Fibroblast of lung (primary cell): ENCODE data around the gene OSM. TPM values are rescaled to one million over a fixed set of nuclear protein-coding genes. Genes with fewer than 3 reads are reported as not detected.

Experiments
- DNase-seq, 2 donors: peaks; one replicate each; pipeline versions ENCODE4 v3.0.0 to v3.0.0-alpha.2; 2010; ENCODE audit warnings: low read depth in 2 of 2
- H2AFZ ChIP-seq: 2 replicates; pipeline ENCODE4 v1.5.1; 2012; ENCODE audit warnings: low read length, control low read depth, inconsistent platforms
- H3K27ac ChIP-seq: 2 replicates; pipeline ENCODE4 v1.5.1; 2011; ENCODE audit warnings: low read length, control low read depth; ENCODE audit not compliant: insufficient read depth
- H3K27me3 ChIP-seq: 2 replicates; pipeline ENCODE4 v1.5.1; 2011; ENCODE audit warnings: mild to moderate bottlenecking, low read length; ENCODE audit not compliant: control insufficient read depth, insufficient read depth
- H3K36me3 ChIP-seq: 2 replicates; pipeline ENCODE4 v1.5.1; 2011; ENCODE audit warnings: low read length; ENCODE audit not compliant: control insufficient read depth, insufficient read depth
- H3K4me1 ChIP-seq: 2 replicates; pipeline ENCODE4 v1.5.1; 2011; ENCODE audit warnings: low read length; ENCODE audit not compliant: control insufficient read depth, insufficient read depth; ENCODE audit errors: extremely low read depth
- H3K4me2 ChIP-seq: 2 replicates; pipeline ENCODE4 v1.5.1; 2011; ENCODE audit warnings: low read length, control low read depth; ENCODE audit not compliant: insufficient read depth; ENCODE audit errors: extremely low read depth
- H3K4me3 ChIP-seq, 4 experiments: fragments of 200-600 bp in 1 of 4; sonication (generic) in 1 of 4; replicated peaks in 1 of 4; 2 replicates each; pipeline ENCODE4 v1.5.1; 2011 to 2016; ENCODE audit warnings: low read length in 4 of 4, low read depth in 3 of 4, mild to moderate bottlenecking in 3 of 4, control low read depth in 2 of 4, inconsistent platforms in 1 of 4, mixed read lengths in 1 of 4; ENCODE audit not compliant: insufficient read depth in 1 of 4; ENCODE audit errors: control extremely low read depth in 1 of 4
- H3K79me2 ChIP-seq: 2 replicates; pipeline ENCODE4 v1.5.1; 2012; ENCODE audit warnings: mild to moderate bottlenecking, low read length, inconsistent platforms; ENCODE audit not compliant: control insufficient read depth, insufficient read depth
- H3K9ac ChIP-seq: 2 replicates; pipeline ENCODE4 v1.5.1; 2011; ENCODE audit warnings: mild to moderate bottlenecking, low read length, control low read depth; ENCODE audit not compliant: insufficient read depth
- H3K9me3 ChIP-seq: 2 replicates; pipeline ENCODE4 v1.5.1; 2012; ENCODE audit warnings: low read depth, low read length; ENCODE audit not compliant: control insufficient read depth, insufficient read depth
- H4K20me1 ChIP-seq: 2 replicates; pipeline ENCODE4 v1.5.1; 2011; ENCODE audit warnings: low read length; ENCODE audit not compliant: control insufficient read depth, insufficient read depth; ENCODE audit errors: extremely low read depth
- EZH2 ChIP-seq: IDR thresholded peaks from 2 replicates; pipeline ENCODE4 v1.5.1; 2012; ENCODE audit warnings: low read length, control low read depth, mild to moderate bottlenecking; ENCODE audit errors: missing control alignments
- polyA plus RNA-seq, 2 donors: library from polyadenylated mRNA; depleted of rRNA in 1 of 2; stranded (reverse) in 1 of 2; unstranded in 1 of 2; fragments of >200 nt; gene quantifications; 2 replicates each; pipeline ENCODE4 v1.2.1, GENCODE V29; 2011 to 2012; ENCODE audit warnings: missing spikeins in 1 of 2
- total RNA-seq: library from RNA; depleted of rRNA; stranded (reverse); fragments of >200 nt; gene quantifications from 2 replicates; pipeline ENCODE4 v1.2.1, GENCODE V29; 2014
- TF ChIP-seq, protein P1 (sequence below), 2 donors: IDR thresholded peaks in 1 of 2; conservative IDR thresholded peaks in 1 of 2; 1 replicate in 1 of 2; 2 replicates in 1 of 2; pipeline ENCODE4 v1.5.1; 2011 to 2012; ENCODE audit warnings: low read length in 2 of 2, control low read depth in 1 of 2, inconsistent platforms in 1 of 2, low read depth in 1 of 2, mild to moderate bottlenecking in 1 of 2

Gene OSM
- total and polyA plus RNA-seq, 2 donors (not counting 1 experiment from before 2014, with no cell fraction given) = not detected

DNA sequence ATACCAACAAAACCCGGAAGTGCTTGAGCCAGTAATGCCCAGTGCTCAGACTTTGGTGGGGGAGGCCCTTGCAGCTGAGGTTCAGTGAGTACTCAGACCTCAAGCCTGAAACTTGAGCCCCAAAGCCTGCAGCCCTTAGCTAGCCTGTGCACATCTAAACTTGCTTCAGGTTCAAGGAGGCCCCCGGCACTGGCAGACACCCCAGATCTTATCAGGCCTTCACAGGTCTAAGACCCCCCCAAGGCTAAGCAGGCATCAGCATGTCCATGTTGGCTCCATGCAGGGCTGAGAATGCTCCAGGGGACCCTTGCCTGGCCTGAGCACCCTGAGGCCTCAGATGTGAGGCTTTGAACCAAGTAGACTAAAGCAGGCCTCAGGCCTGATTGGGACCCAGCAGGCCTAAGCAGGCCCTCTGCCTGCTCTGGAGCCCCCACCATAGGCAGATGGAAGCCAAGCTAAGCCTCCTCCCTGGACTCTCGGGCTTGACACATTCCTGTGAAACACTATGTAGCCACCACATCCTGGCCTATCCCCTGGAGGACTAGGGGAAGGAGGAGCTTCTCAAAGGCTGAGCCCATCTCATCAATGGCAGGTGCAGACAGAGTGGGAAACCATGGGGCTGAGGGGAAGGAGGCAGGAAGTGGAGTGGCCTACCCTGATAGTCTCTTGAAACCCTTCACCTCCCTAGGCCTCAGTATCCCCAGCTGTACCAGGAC lies 23.8 kb upstream of the OSM start:
- Histone ChIP-seq H3K9me3 (no peaks in the 10 kb centered on the region), H3K4me3 (no peak overlapping the region), H3K4me1 (peaks cover 15% of the 10 kb centered on the region), H4K20me1 (no peaks in the 10 kb centered on the region), H3K27ac (peak overlapping the region; percentile 17), H3K9ac (no peak overlapping the region), H3K79me2 (no peaks in the 10 kb centered on the region), H3K4me2 (peak overlapping the region; percentile 44), H3K27me3 (no peaks in the 10 kb centered on the region), H3K36me3 (peaks cover 10% of the 10 kb centered on the region), H2AFZ (no peak overlapping the region)
- TF ChIP-seq, protein P1, sequence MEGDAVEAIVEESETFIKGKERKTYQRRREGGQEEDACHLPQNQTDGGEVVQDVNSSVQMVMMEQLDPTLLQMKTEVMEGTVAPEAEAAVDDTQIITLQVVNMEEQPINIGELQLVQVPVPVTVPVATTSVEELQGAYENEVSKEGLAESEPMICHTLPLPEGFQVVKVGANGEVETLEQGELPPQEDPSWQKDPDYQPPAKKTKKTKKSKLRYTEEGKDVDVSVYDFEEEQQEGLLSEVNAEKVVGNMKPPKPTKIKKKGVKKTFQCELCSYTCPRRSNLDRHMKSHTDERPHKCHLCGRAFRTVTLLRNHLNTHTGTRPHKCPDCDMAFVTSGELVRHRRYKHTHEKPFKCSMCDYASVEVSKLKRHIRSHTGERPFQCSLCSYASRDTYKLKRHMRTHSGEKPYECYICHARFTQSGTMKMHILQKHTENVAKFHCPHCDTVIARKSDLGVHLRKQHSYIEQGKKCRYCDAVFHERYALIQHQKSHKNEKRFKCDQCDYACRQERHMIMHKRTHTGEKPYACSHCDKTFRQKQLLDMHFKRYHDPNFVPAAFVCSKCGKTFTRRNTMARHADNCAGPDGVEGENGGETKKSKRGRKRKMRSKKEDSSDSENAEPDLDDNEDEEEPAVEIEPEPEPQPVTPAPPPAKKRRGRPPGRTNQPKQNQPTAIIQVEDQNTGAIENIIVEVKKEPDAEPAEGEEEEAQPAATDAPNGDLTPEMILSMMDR (conservative IDR thresholded peaks at IDR 0.05 in 1 of 2, IDR thresholded peaks at IDR 0.05 in 1 of 2; ENCODE audit: low read depth in 1 of 2, low read length in 2 of 2) = no peak
- TF ChIP-seq EZH2 = no peak
- peak; percentile 52 to 56 for DNase-seq

DNA sequence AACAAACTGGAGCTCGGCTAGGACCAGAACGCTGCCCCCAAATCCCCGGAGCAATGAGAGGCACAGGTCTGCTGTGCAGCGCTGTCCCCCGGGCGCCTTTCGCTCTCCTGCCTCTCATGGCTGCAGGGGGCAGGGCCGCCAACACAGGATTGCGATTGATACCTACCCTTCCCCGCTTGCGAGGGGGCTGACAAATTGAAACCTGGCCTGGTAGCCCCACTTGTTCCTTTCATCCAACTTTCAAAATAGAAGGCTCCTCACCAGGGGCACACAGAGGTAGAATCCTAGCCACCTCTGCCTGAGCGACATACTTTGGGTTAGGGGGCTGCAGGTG lies 23.3 kb upstream of the OSM start:
- Histone ChIP-seq H3K4me1 (peaks cover 15% of the 10 kb centered on the region), H3K79me2 (no peaks in the 10 kb centered on the region), H3K27ac (peak overlapping the region; percentile 17), H2AFZ (no peak overlapping the region), H4K20me1 (no peaks in the 10 kb centered on the region), H3K4me3 (peak overlapping the region; percentile 24 to 49 (median 34)), H3K9ac (no peak overlapping the region), H3K27me3 (no peaks in the 10 kb centered on the region), H3K4me2 (peak overlapping the region; percentile 44), H3K9me3 (no peaks in the 10 kb centered on the region), H3K36me3 (peaks cover 10% of the 10 kb centered on the region)
- TF ChIP-seq, protein P1 (conservative IDR thresholded peaks at IDR 0.05 in 1 of 2, IDR thresholded peaks at IDR 0.05 in 1 of 2; ENCODE audit: low read depth in 1 of 2, low read length in 2 of 2) = no peak
- TF ChIP-seq EZH2 = no peak
- DNase-seq = no peak

DNA sequence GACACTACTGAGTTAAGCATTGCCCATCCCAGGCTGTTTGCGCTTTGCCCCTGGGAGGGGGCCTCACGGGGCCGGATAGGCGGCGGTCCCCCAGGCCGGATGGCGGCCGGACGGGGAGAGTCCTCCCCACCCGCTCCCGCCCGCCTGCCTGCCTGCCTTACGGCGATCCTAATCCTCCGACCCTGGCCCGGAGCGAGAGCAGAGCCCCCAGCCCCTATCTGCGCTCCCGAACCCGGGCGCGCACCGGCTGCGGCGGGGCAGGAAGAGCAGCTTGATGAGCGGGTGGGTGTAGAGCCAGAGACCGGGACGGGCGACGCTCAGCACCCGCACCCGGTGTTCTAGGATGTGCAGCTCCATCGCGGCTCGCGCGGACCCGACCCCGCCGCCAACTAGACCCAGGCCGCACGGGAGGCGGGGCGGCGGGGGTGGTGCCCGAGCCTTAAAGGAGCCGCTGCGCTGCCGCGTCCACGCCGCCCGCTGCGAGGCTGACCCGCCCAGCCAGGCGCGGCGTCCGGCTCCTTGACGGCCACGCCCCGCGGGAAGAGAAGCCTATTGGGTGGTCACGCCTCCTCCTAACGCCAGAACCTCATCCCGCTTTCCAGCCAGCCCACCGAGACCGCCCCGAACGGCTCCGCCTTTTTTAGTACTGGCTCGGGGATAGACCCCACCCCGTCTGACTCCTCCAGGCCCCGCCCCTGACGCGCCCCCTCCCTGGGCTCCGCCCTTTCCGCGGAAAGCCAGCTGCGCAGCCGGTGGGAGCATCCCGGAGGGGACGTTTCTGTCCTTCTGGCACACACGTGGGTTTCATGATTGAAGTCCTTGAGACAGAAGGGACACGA lies 22.7 kb upstream of the OSM start, which contains the start of gene CASTOR1:
TSS of gene CASTOR1 (minus strand) at position 365 of the 839 bp plus-strand sequence. CDS start at position 357, 8 bp downstream.
- Histone ChIP-seq H3K27ac (peak within 1 kb of the TSS; percentile 46), H3K36me3 (peaks cover 10% of the 10 kb centered on the region), H3K4me1 (peaks cover 15% of the 10 kb centered on the region), H3K27me3 (no peaks in the 10 kb centered on the region), H3K4me2 (peak within 1 kb of the TSS; percentile 89), H2AFZ (no peak within 1 kb of the TSS), H3K4me3 (peak within 1 kb of the TSS; percentile 62 to 82 (median 70)), H3K79me2 (no peaks in the 10 kb centered on the region), H4K20me1 (no peaks in the 10 kb centered on the region), H3K9me3 (no peaks in the 10 kb centered on the region), H3K9ac (peak within 1 kb of the TSS; percentile 65)
- DNase-seq = peak; percentile 97 to 98
- TF ChIP-seq, protein P1 (conservative IDR thresholded peaks at IDR 0.05 in 1 of 2, IDR thresholded peaks at IDR 0.05 in 1 of 2; ENCODE audit: low read depth in 1 of 2, low read length in 2 of 2) = no peak
- TF ChIP-seq EZH2 = no peak
